Osteoblast (primary cell): Measurements from ENCODE around the gene RBKS. TPM values are rescaled to one million over a fixed set of nuclear protein-coding genes. Genes with fewer than 3 reads are reported as not detected.

ENCODE experiments used
- DNase-seq: peaks from one replicate; pipeline ENCODE4 v3.0.0; 2011; ENCODE audit warnings: low spot score, mixed read lengths; ENCODE audit not compliant: insufficient read length; ENCODE audit errors: missing footprints
- H2AFZ ChIP-seq: 2 replicates; pipeline ENCODE4 v1.6.0; 2011; ENCODE audit warnings: mild to moderate bottlenecking, low read length
- H3K27ac ChIP-seq: 2 replicates; pipeline ENCODE4 v1.5.1; 2011; ENCODE audit warnings: mild to moderate bottlenecking, low read depth, low read length, moderate library complexity
- H3K27me3 ChIP-seq: 2 replicates; pipeline ENCODE4 v1.6.0; 2012; ENCODE audit warnings: mild to moderate bottlenecking, control low read depth, inconsistent platforms, low read length, moderate library complexity; ENCODE audit not compliant: insufficient read depth
- H3K36me3 ChIP-seq: 2 replicates; pipeline ENCODE4 v1.5.1; 2011; ENCODE audit warnings: mild to moderate bottlenecking, low read length, control low read depth, moderate library complexity; ENCODE audit not compliant: insufficient read depth
- H3K4me1 ChIP-seq: 2 replicates; pipeline ENCODE4 v1.5.1; 2011; ENCODE audit warnings: mild to moderate bottlenecking, low read length, control low read depth, moderate library complexity; ENCODE audit not compliant: insufficient read depth
- H3K4me2 ChIP-seq: 2 replicates; pipeline ENCODE4 v1.6.0; 2011; ENCODE audit warnings: mild to moderate bottlenecking, low read length; ENCODE audit not compliant: insufficient read depth
- H3K4me3 ChIP-seq: fragments of 200-600 bp; sonication (generic); 3 replicates; pipeline ENCODE4 v1.5.1; 2012; ENCODE audit warnings: mild to moderate bottlenecking, low read length, inconsistent platforms; ENCODE audit not compliant: insufficient read depth
- H3K79me2 ChIP-seq: 2 replicates; pipeline ENCODE4 v1.6.0; 2012; ENCODE audit warnings: mild to moderate bottlenecking, low read length, control low read depth, inconsistent platforms; ENCODE audit not compliant: insufficient read depth
- H3K9me3 ChIP-seq: 2 replicates; pipeline ENCODE4 v1.5.1; 2011; ENCODE audit warnings: low read depth, low read length, control low read depth
- H4K20me1 ChIP-seq: 2 replicates; pipeline ENCODE4 v1.6.0; 2012; ENCODE audit warnings: mild to moderate bottlenecking, low read length, control low read depth; ENCODE audit not compliant: insufficient read depth
- total RNA-seq: library from RNA; depleted of rRNA; stranded (reverse); fragments of >200 nt; gene quantifications from 2 replicates; pipeline ENCODE4 v1.2.3, GENCODE V29; 2012
- TF ChIP-seq, protein P1 (sequence below): IDR thresholded peaks from 2 replicates; pipeline ENCODE4 v1.5.1; 2011; ENCODE audit warnings: mild to moderate bottlenecking, low read depth, low read length, moderate library complexity; ENCODE audit errors: extremely low read depth

RBKS gene
- total RNA-seq, 1 donor: 1.1 TPM

GRCh38 chr2:27890924-27891672 lies 911 bp upstream of the RBKS start:
- TF ChIP-seq, protein P1, sequence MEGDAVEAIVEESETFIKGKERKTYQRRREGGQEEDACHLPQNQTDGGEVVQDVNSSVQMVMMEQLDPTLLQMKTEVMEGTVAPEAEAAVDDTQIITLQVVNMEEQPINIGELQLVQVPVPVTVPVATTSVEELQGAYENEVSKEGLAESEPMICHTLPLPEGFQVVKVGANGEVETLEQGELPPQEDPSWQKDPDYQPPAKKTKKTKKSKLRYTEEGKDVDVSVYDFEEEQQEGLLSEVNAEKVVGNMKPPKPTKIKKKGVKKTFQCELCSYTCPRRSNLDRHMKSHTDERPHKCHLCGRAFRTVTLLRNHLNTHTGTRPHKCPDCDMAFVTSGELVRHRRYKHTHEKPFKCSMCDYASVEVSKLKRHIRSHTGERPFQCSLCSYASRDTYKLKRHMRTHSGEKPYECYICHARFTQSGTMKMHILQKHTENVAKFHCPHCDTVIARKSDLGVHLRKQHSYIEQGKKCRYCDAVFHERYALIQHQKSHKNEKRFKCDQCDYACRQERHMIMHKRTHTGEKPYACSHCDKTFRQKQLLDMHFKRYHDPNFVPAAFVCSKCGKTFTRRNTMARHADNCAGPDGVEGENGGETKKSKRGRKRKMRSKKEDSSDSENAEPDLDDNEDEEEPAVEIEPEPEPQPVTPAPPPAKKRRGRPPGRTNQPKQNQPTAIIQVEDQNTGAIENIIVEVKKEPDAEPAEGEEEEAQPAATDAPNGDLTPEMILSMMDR: no peak
- H4K20me1 ChIP-seq: no peaks in the 10 kb centered on the region
- peaks cover 41% of the 10 kb centered on the region for H3K79me2 ChIP-seq
- peak; percentile 75 for DNase-seq
- H3K36me3 ChIP-seq: peaks cover 5% of the 10 kb centered on the region
- peak overlapping the region; percentile 83 for H3K4me2 ChIP-seq
- H3K27ac ChIP-seq: peak overlapping the region; percentile 99
- H2AFZ ChIP-seq: peak overlapping the region; percentile 73
- H3K4me1 ChIP-seq: peaks cover 27% of the 10 kb centered on the region
- H3K27me3 ChIP-seq: no peaks in the 10 kb centered on the region
- no peaks in the 10 kb centered on the region for H3K9me3 ChIP-seq
- H3K4me3 ChIP-seq: peak overlapping the region; percentile 89

DNA sequence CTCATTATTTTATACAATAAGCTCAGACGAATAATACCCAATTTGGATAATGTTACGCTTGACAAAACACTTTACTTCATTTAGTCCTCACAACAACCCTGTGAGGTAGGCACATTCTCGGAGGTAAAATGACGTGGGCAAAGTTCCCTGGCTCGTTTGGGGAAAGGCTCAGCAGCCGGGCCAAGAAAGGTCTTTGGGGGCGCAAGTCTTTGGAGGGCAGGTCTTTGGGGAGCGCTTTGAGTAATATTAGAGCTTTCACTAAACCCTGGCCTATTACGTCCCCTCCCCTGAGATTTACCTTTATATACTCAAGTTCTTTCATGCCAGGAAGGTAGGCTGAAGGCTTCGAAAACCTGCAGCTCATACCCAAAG lies 427 bp downstream of the RBKS start:
- peak overlapping the region; percentile 99 for H3K27ac ChIP-seq
- DNase-seq: no peak

GRCh38 chr2:27888790-27889189 lies 1.4 kb downstream of the RBKS start:
- peak overlapping the region; percentile 89 for H3K4me3 ChIP-seq
- TF ChIP-seq, protein P1: no peak
- peak overlapping the region; percentile 83 for H3K4me2 ChIP-seq
- peak overlapping the region; percentile 99 for H3K27ac ChIP-seq
- no peaks in the 10 kb centered on the region for H3K27me3 ChIP-seq
- H3K79me2 ChIP-seq: peaks cover 34% of the 10 kb centered on the region
- no peak overlapping the region for H2AFZ ChIP-seq
- no peaks in the 10 kb centered on the region for H3K36me3 ChIP-seq
- peaks cover 41% of the 10 kb centered on the region for H3K4me1 ChIP-seq
- no peaks in the 10 kb centered on the region for H3K9me3 ChIP-seq
- H4K20me1 ChIP-seq: no peaks in the 10 kb centered on the region
- peak; percentile 78 for DNase-seq

More for the DNA sequence above, 427 bp downstream of the RBKS start:
- TF ChIP-seq, protein P1: no peak
- H2AFZ ChIP-seq: peak overlapping the region; percentile 87
- H4K20me1 ChIP-seq: no peaks in the 10 kb centered on the region
- no peaks in the 10 kb centered on the region for H3K27me3 ChIP-seq
- peaks cover 41% of the 10 kb centered on the region for H3K79me2 ChIP-seq
- H3K36me3 ChIP-seq: peaks cover 1% of the 10 kb centered on the region
- H3K9me3 ChIP-seq: no peaks in the 10 kb centered on the region
- H3K4me2 ChIP-seq: peak overlapping the region; percentile 83
- H3K4me3 ChIP-seq: peak overlapping the region; percentile 89
- peaks cover 38% of the 10 kb centered on the region for H3K4me1 ChIP-seq

GRCh38 chr2:27887830-27888229 lies 2.4 kb downstream of the RBKS start:
- Histone ChIP-seq H3K27me3 (no peaks in the 10 kb centered on the region), H3K4me3 (no peak overlapping the region), H3K4me1 (peaks cover 41% of the 10 kb centered on the region), H3K9me3 (no peaks in the 10 kb centered on the region), H4K20me1 (no peaks in the 10 kb centered on the region), H3K4me2 (no peak overlapping the region), H3K36me3 (no peaks in the 10 kb centered on the region), H3K27ac (peak overlapping the region; percentile 99), H3K79me2 (peaks cover 29% of the 10 kb centered on the region), H2AFZ (no peak overlapping the region)
- DNase-seq: peak; percentile 62
- TF ChIP-seq, protein P1: no peak
